Smooth muscle cell (in vitro differentiated cells): ENCODE measurements around the gene RNF17. TPM values are rescaled to one million over a fixed set of nuclear protein-coding genes. Genes with fewer than 3 reads are reported as not detected.

Source experiments
- DNase-seq: peaks from one replicate; lab custom pipeline; 2025; ENCODE audit not compliant: unreplicated experiment; lab: John Stamatoyannopoulos, UW
- H2AFZ ChIP-seq: fragments of 200-600 bp; sonication (generic); 2 replicates; pipeline ENCODE4 v1.6.0; 2016; ENCODE audit warnings: antibody characterized with exemption, low read depth, mild to moderate bottlenecking
- H3F3A ChIP-seq: fragments of 200-600 bp; sonication (generic); 2 replicates; pipeline ENCODE4 v1.6.0; 2017; ENCODE audit warnings: antibody characterized with exemption, low read depth
- H3K27ac ChIP-seq: fragments of 200-600 bp; sonication (generic); 2 replicates; pipeline ENCODE4 v1.5.1; 2016; ENCODE audit warnings: low read depth, mild to moderate bottlenecking
- H3K27me3 ChIP-seq: fragments of 200-600 bp; sonication (generic); 2 replicates; pipeline ENCODE4 v1.6.1; 2016; ENCODE audit warnings: low read depth, mild to moderate bottlenecking
- H3K36me3 ChIP-seq: fragments of 200-600 bp; sonication (generic); 2 replicates; pipeline ENCODE4 v1.5.1; 2016; ENCODE audit warnings: low read depth
- H3K4me1 ChIP-seq: fragments of 200-600 bp; sonication (generic); 2 replicates; pipeline ENCODE4 v1.5.1; 2016; ENCODE audit warnings: low read depth
- H3K4me2 ChIP-seq: fragments of 200-600 bp; sonication (generic); 2 replicates; pipeline ENCODE4 v1.6.0; 2016; ENCODE audit warnings: mild to moderate bottlenecking
- H3K4me3 ChIP-seq: fragments of 200-600 bp; sonication (generic); 2 replicates; pipeline ENCODE4 v1.5.1; 2016; ENCODE audit warnings: mild to moderate bottlenecking
- H3K79me2 ChIP-seq: fragments of 200-600 bp; sonication (generic); 2 replicates; pipeline ENCODE4 v1.6.0; 2016; ENCODE audit warnings: low read depth, mild to moderate bottlenecking
- H3K9ac ChIP-seq: fragments of 200-600 bp; sonication (generic); 2 replicates; pipeline ENCODE4 v1.6.0; 2016; ENCODE audit warnings: low read depth
- H3K9me3 ChIP-seq: fragments of 200-600 bp; sonication (generic); replicated peaks from 2 replicates; pipeline ENCODE4 v1.5.1; 2016; ENCODE audit warnings: low read depth
- H4K20me1 ChIP-seq: fragments of 200-600 bp; sonication (generic); 2 replicates; pipeline ENCODE4 v1.6.0; 2016; ENCODE audit warnings: low read depth
- WGBS: methylation state at CpG from one replicate; pipeline ENCODE4 v1.1.7; 2016; ENCODE audit warnings: low lambda C conversion rate; 5-methylcytosine and 5-hydroxymethylcytosine counted together
- polyA plus RNA-seq: library from polyadenylated mRNA; unstranded; fragments of >200 nt; fragmentation: Nextera tagmentation; extraction: Ambion mirVana; gene quantifications from 2 replicates; pipeline ENCODE4 v1.2.1, GENCODE V29; 2016
- total RNA-seq: library from RNA; depleted of rRNA; stranded (reverse); fragments of >200 nt; gene quantifications from 2 replicates; pipeline ENCODE4 v1.2.3, GENCODE V29; 2014
- TF ChIP-seq, protein P1 (sequence below): fragments of 200-600 bp; sonication (generic); IDR thresholded peaks from 2 replicates; pipeline ENCODE4 v1.5.1; 2017; ENCODE audit warnings: borderline replicate concordance, mild to moderate bottlenecking, antibody characterized with exemption; ENCODE audit not compliant: insufficient read depth, poor library complexity, severe bottlenecking

Gene RNF17
- total and polyA plus RNA-seq, 2 experiments from 2014 or later = not detected

DNA sequence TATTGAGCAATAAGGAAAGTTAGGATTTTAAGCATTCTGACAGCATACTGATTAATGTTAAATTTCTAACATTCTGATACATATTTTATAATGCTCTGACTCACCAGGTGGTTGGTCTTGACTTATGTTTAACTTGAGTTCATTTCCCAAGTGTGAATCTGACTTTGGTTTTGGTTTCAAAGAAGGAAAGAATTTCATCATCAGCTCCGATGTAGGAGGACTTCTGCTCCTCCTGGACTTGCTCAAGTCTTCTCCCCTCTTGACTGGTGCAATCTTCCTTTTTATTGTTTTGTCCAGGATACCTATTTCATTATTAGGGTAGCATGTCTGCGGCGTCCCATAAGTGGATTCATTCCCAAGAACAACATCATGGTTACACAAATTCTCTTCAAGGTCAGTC is 141.3 kb downstream of the RNF17 start:
- TF ChIP-seq, protein P1, sequence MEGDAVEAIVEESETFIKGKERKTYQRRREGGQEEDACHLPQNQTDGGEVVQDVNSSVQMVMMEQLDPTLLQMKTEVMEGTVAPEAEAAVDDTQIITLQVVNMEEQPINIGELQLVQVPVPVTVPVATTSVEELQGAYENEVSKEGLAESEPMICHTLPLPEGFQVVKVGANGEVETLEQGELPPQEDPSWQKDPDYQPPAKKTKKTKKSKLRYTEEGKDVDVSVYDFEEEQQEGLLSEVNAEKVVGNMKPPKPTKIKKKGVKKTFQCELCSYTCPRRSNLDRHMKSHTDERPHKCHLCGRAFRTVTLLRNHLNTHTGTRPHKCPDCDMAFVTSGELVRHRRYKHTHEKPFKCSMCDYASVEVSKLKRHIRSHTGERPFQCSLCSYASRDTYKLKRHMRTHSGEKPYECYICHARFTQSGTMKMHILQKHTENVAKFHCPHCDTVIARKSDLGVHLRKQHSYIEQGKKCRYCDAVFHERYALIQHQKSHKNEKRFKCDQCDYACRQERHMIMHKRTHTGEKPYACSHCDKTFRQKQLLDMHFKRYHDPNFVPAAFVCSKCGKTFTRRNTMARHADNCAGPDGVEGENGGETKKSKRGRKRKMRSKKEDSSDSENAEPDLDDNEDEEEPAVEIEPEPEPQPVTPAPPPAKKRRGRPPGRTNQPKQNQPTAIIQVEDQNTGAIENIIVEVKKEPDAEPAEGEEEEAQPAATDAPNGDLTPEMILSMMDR = no peak
- Histone ChIP-seq H3K27me3 (no peaks in the 10 kb centered on the region), H4K20me1 (no peaks in the 10 kb centered on the region), H2AFZ (no peak overlapping the region), H3K4me2 (no peak overlapping the region), H3F3A (no peaks in the 10 kb centered on the region), H3K9me3 (no peaks in the 10 kb centered on the region), H3K27ac (no peak overlapping the region), H3K4me3 (no peak overlapping the region), H3K9ac (no peak overlapping the region), H3K79me2 (no peaks in the 10 kb centered on the region), H3K36me3 (no peaks in the 10 kb centered on the region), H3K4me1 (no peaks in the 10 kb centered on the region)
- WGBS = 93% methylated on average over 3 of the region's 3 CpGs
- DNase-seq = no peak

DNA sequence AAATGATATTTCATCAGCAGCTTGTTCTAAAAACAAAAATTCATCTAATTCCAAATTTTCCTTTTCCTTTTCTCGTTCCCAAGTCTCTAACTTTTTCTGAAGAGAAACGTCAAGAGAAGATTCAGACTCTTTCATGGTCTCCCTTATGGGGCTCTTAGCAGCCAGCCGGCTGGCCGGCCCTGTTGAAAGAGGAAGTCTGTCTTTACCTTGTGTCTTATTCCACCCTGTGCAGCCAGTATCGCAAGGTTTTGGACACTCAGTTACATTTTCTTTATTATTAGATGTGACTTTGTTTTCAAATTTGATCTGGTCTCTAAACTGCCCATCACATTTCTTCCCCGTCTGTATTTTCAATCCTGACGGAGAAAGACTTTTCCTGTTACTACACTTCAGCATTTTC is 142.3 kb downstream of the RNF17 start:
- H3K79me2 ChIP-seq = no peaks in the 10 kb centered on the region
- no peak overlapping the region for H3K9ac ChIP-seq
- no peaks in the 10 kb centered on the region for H3F3A ChIP-seq
- 95% methylated on average over 7 of the region's 7 CpGs for WGBS
- H2AFZ ChIP-seq = no peak overlapping the region
- H3K4me3 ChIP-seq = no peak overlapping the region
- no peak overlapping the region for H3K27ac ChIP-seq
- DNase-seq = no peak
- no peaks in the 10 kb centered on the region for H4K20me1 ChIP-seq
- no peaks in the 10 kb centered on the region for H3K4me1 ChIP-seq
- no peaks in the 10 kb centered on the region for H3K27me3 ChIP-seq
- H3K36me3 ChIP-seq = no peaks in the 10 kb centered on the region
- no peak overlapping the region for H3K4me2 ChIP-seq
- TF ChIP-seq, protein P1 = no peak
- H3K9me3 ChIP-seq = no peaks in the 10 kb centered on the region

DNA sequence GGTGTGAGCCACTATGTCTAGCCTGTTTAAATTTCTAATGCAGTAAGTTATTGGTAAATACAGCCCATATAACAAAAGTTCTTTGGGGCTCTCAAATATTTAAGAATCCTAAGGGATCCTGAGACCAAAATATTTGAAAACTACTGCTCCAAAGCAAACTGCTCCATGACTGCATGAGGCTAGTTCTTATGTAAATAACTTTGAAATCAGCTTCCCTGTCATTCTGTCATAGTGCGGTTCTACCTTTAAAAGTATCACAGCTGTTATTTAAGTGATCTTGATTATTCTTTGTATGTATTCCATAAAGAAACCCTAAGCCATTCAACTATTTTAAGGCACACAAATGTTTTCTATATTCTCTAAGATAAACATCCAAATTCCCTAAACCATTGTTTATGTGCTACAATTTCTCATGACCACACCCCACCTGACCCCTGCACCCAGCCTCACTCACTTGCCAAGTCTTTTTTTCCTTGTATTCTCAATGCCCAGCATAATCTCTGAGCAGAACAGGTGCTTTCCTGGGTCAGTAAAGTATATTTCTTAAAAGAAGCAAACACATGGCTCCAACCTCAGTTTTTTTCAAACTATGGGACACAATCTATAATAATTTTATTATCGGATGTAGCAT is 146.6 kb downstream of the RNF17 start:
- Histone ChIP-seq H3K9me3 (no peaks in the 10 kb centered on the region), H3K27me3 (no peaks in the 10 kb centered on the region), H3K4me1 (no peaks in the 10 kb centered on the region), H3K4me3 (no peak overlapping the region), H4K20me1 (no peaks in the 10 kb centered on the region), H3K9ac (no peak overlapping the region), H3K4me2 (no peak overlapping the region), H3K27ac (no peak overlapping the region), H3F3A (no peaks in the 10 kb centered on the region), H3K79me2 (peaks cover 12% of the 10 kb centered on the region), H2AFZ (no peak overlapping the region), H3K36me3 (no peaks in the 10 kb centered on the region)
- WGBS = 96% methylated on average over 2 of the region's 2 CpGs
- no peak for DNase-seq
- TF ChIP-seq, protein P1 = no peak
